Hepatocyte (in vitro differentiated cells): ENCODE measurements around the gene DNAH3. TPM values are rescaled to one million over a fixed set of nuclear protein-coding genes. Genes with fewer than 3 reads are reported as not detected.

Experiments
- DNase-seq: peaks from one replicate; pipeline ENCODE4 v3.0.0-alpha.2; 2016; ENCODE audit warnings: low spot score
- H2AFZ ChIP-seq: fragments of 200-600 bp; sonication (generic); 2 replicates; pipeline ENCODE4 v1.6.0; 2016; ENCODE audit warnings: antibody characterized with exemption, mild to moderate bottlenecking
- H3K27ac ChIP-seq: fragments of 200-600 bp; sonication (generic); 2 replicates; pipeline ENCODE4 v1.5.1; 2016; ENCODE audit warnings: mild to moderate bottlenecking
- H3K27me3 ChIP-seq: fragments of 200-600 bp; sonication (generic); 2 replicates; pipeline ENCODE4 v1.6.1; 2016
- H3K36me3 ChIP-seq: fragments of 200-600 bp; sonication (generic); replicated peaks from 2 replicates; pipeline ENCODE4 v1.5.1; 2016; ENCODE audit warnings: low read depth; ENCODE audit not compliant: insufficient read depth
- H3K4me1 ChIP-seq: fragments of 200-600 bp; sonication (generic); 2 replicates; pipeline ENCODE4 v1.5.1; 2016; ENCODE audit warnings: mild to moderate bottlenecking, moderate library complexity; ENCODE audit not compliant: insufficient read depth
- H3K4me2 ChIP-seq: fragments of 200-600 bp; sonication (generic); 2 replicates; pipeline ENCODE4 v1.6.0; 2016
- H3K4me3 ChIP-seq: fragments of 200-600 bp; sonication (generic); 2 replicates; pipeline ENCODE4 v1.5.1; 2016; ENCODE audit warnings: mild to moderate bottlenecking
- H3K79me2 ChIP-seq: fragments of 200-600 bp; sonication (generic); 2 replicates; pipeline ENCODE4 v1.6.0; 2017; ENCODE audit warnings: mild to moderate bottlenecking
- H3K9me2 ChIP-seq: fragments of 200-600 bp; sonication (generic); replicated peaks from 2 replicates; pipeline ENCODE4 v1.6.0; 2017; ENCODE audit warnings: mild to moderate bottlenecking; ENCODE audit not compliant: insufficient read depth
- H3K9me3 ChIP-seq: fragments of 200-600 bp; sonication (generic); 2 replicates; pipeline ENCODE4 v1.5.1; 2016; ENCODE audit warnings: low read depth, mild to moderate bottlenecking
- H4K20me1 ChIP-seq: fragments of 200-600 bp; sonication (generic); 2 replicates; pipeline ENCODE4 v1.6.0; 2016; ENCODE audit warnings: mild to moderate bottlenecking; ENCODE audit not compliant: insufficient read depth, poor library complexity, severe bottlenecking
- EZH2 ChIP-seq: fragments of 200-600 bp; sonication (generic); IDR thresholded peaks from 2 replicates; pipeline ENCODE4 v1.6.1; 2016; ENCODE audit warnings: antibody characterized with exemption, mild to moderate bottlenecking, borderline replicate concordance
- EZH2phosphoT487 ChIP-seq: fragments of 200-600 bp; sonication (generic); IDR thresholded peaks from one replicate; pipeline ENCODE4 v1.6.1; 2018; ENCODE audit warnings: antibody characterized with exemption, mild to moderate bottlenecking, low read depth, moderate library complexity; ENCODE audit not compliant: unreplicated experiment, severe bottlenecking
- WGBS: methylation state at CpG from one replicate; pipeline ENCODE4 v1.1.6; 2016; ENCODE audit warnings: low lambda C conversion rate; ENCODE audit errors: missing lambda C conversion rate; 5-methylcytosine and 5-hydroxymethylcytosine counted together
- polyA plus RNA-seq: library from polyadenylated mRNA; unstranded; fragments of >200 nt; fragmentation: Nextera tagmentation; extraction: Ambion mirVana; gene quantifications from 2 replicates; pipeline ENCODE4 v1.2.1, GENCODE V29; 2016
- total RNA-seq: library from RNA; depleted of rRNA; stranded (reverse); fragments of >200 nt; gene quantifications from 2 replicates; pipeline ENCODE4 v1.2.3, GENCODE V29; 2014
- TF ChIP-seq, protein P1 (sequence below): fragments of 200-600 bp; sonication (generic); IDR thresholded peaks from 2 replicates; pipeline ENCODE4 v1.5.1; 2016; ENCODE audit warnings: antibody characterized with exemption, mild to moderate bottlenecking; ENCODE audit not compliant: poor library complexity

Gene DNAH3
- total and polyA plus RNA-seq, 2 experiments from 2014 or later = 0.33 to 0.37 TPM

GRCh38 chr16:21033264-21033663 is 117.4 kb downstream of the DNAH3 start:
- Histone ChIP-seq H3K9me2 (no peaks in the 10 kb centered on the region), H3K4me1 (no peaks in the 10 kb centered on the region), H2AFZ (no peak overlapping the region), H3K4me2 (no peak overlapping the region), H3K79me2 (no peaks in the 10 kb centered on the region), H4K20me1 (no peaks in the 10 kb centered on the region), H3K9me3 (no peaks in the 10 kb centered on the region), H3K27me3 (no peaks in the 10 kb centered on the region), H3K27ac (no peak overlapping the region), H3K36me3 (no peaks in the 10 kb centered on the region), H3K4me3 (no peak overlapping the region)
- 87% methylated on average over 3 of the region's 3 CpGs for WGBS
- DNase-seq = no peak
- TF ChIP-seq EZH2 = no peak
- TF ChIP-seq EZH2phosphoT487 = no peak
- TF ChIP-seq, protein P1, sequence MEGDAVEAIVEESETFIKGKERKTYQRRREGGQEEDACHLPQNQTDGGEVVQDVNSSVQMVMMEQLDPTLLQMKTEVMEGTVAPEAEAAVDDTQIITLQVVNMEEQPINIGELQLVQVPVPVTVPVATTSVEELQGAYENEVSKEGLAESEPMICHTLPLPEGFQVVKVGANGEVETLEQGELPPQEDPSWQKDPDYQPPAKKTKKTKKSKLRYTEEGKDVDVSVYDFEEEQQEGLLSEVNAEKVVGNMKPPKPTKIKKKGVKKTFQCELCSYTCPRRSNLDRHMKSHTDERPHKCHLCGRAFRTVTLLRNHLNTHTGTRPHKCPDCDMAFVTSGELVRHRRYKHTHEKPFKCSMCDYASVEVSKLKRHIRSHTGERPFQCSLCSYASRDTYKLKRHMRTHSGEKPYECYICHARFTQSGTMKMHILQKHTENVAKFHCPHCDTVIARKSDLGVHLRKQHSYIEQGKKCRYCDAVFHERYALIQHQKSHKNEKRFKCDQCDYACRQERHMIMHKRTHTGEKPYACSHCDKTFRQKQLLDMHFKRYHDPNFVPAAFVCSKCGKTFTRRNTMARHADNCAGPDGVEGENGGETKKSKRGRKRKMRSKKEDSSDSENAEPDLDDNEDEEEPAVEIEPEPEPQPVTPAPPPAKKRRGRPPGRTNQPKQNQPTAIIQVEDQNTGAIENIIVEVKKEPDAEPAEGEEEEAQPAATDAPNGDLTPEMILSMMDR = no peak

- no peaks in the 10 kb centered on the region for H3K27me3 ChIP-seq
- no peak for DNase-seq
- H3K27ac ChIP-seq = no peak overlapping the region
- H4K20me1 ChIP-seq = no peaks in the 10 kb centered on the region
- H3K4me2 ChIP-seq = no peak overlapping the region
- no peak overlapping the region for H2AFZ ChIP-seq
- TF ChIP-seq, protein P1 = no peak
- TF ChIP-seq EZH2 (no peak), EZH2phosphoT487 (no peak)
- no peaks in the 10 kb centered on the region for H3K9me3 ChIP-seq
- WGBS = 66% methylated on average over 4 of the region's 4 CpGs
- H3K36me3 ChIP-seq = no peaks in the 10 kb centered on the region
- no peak overlapping the region for H3K4me3 ChIP-seq
- no peaks in the 10 kb centered on the region for H3K4me1 ChIP-seq
- H3K79me2 ChIP-seq = no peaks in the 10 kb centered on the region
- no peaks in the 10 kb centered on the region for H3K9me2 ChIP-seq
Observed at GRCh38 chr16:21028728-21029127, 121.9 kb downstream of the DNAH3 start.

GRCh38 chr16:21026846-21027245 is 123.8 kb downstream of the DNAH3 start:
- H3K4me3 ChIP-seq = no peak overlapping the region
- H3K4me2 ChIP-seq = no peak overlapping the region
- H4K20me1 ChIP-seq = no peaks in the 10 kb centered on the region
- no peak for DNase-seq
- no peak for TF ChIP-seq EZH2
- TF ChIP-seq EZH2phosphoT487 = no peak
- TF ChIP-seq, protein P1 = no peak
- H3K4me1 ChIP-seq = no peaks in the 10 kb centered on the region
- H3K36me3 ChIP-seq = no peaks in the 10 kb centered on the region
- no peaks in the 10 kb centered on the region for H3K9me2 ChIP-seq
- no peaks in the 10 kb centered on the region for H3K79me2 ChIP-seq
- no peak overlapping the region for H2AFZ ChIP-seq
- no peaks in the 10 kb centered on the region for H3K9me3 ChIP-seq
- no peak overlapping the region for H3K27ac ChIP-seq
- H3K27me3 ChIP-seq = no peaks in the 10 kb centered on the region
- 87% methylated on average over 6 of the region's 6 CpGs for WGBS
